Trophoblast cell (in vitro differentiated cells and primary cell): ENCODE results near the gene PGF.

Source experiments
- DNase-seq, 2 donors: peaks; one replicate each; pipeline ENCODE4 v3.0.0-alpha.2; 2016
- H2AFZ ChIP-seq: 2 replicates; pipeline ENCODE4 v1.6.1; 2013; ENCODE audit warnings: low read length, moderate library complexity, mild to moderate bottlenecking; ENCODE audit not compliant: insufficient read depth, poor library complexity
- H2AK5ac ChIP-seq: 2 replicates; pipeline ENCODE4 v1.6.1; 2013; ENCODE audit warnings: mild to moderate bottlenecking, low read length
- H2BK120ac ChIP-seq: 2 replicates; pipeline ENCODE4 v1.6.1; 2013; ENCODE audit warnings: low read length, mild to moderate bottlenecking, moderate library complexity; ENCODE audit not compliant: insufficient read depth, poor library complexity
- H2BK12ac ChIP-seq: 2 replicates; pipeline ENCODE4 v1.6.1; 2013; ENCODE audit warnings: mild to moderate bottlenecking, low read length, moderate library complexity
- H2BK5ac ChIP-seq: 2 replicates; pipeline ENCODE4 v1.6.1; 2013; ENCODE audit warnings: low read length, low read depth, moderate library complexity, mild to moderate bottlenecking; ENCODE audit not compliant: poor library complexity
- H3K14ac ChIP-seq: 2 replicates; pipeline ENCODE4 v1.6.1; 2013; ENCODE audit warnings: mild to moderate bottlenecking, low read length
- H3K18ac ChIP-seq: 2 replicates; pipeline ENCODE4 v1.6.1; 2013; ENCODE audit warnings: mild to moderate bottlenecking, low read length
- H3K23ac ChIP-seq: 2 replicates; pipeline ENCODE4 v1.6.1; 2013; ENCODE audit warnings: low read length
- H3K27ac ChIP-seq: 2 replicates; pipeline ENCODE4 v1.5.1; 2013; ENCODE audit warnings: low read depth, mild to moderate bottlenecking, inconsistent platforms, low read length, moderate library complexity
- H3K27me3 ChIP-seq: 2 replicates; pipeline ENCODE4 v1.6.1; 2013; ENCODE audit warnings: inconsistent platforms, mild to moderate bottlenecking, low read length, moderate library complexity; ENCODE audit not compliant: insufficient read depth
- H3K36me3 ChIP-seq, 2 experiments: 1 replicate in 1 of 2; 2 replicates in 1 of 2; pipeline ENCODE4 v1.6.1; 2013; ENCODE audit warnings: low read length in 2 of 2, mild to moderate bottlenecking in 2 of 2, moderate library complexity in 1 of 2; ENCODE audit not compliant: insufficient read depth in 2 of 2, control insufficient read depth in 1 of 2
- H3K4ac ChIP-seq: 2 replicates; pipeline ENCODE4 v1.6.1; 2013; ENCODE audit warnings: low read depth, mild to moderate bottlenecking, low read length, moderate library complexity
- H3K4me1 ChIP-seq, 2 experiments: 1 replicate in 1 of 2; 2 replicates in 1 of 2; pipeline ENCODE4 v1.6.1; 2013; ENCODE audit warnings: low read length in 2 of 2, mild to moderate bottlenecking in 2 of 2, moderate library complexity in 1 of 2; ENCODE audit not compliant: insufficient read depth in 2 of 2, control insufficient read depth in 1 of 2
- H3K4me2 ChIP-seq: 2 replicates; pipeline ENCODE4 v1.6.1; 2013; ENCODE audit warnings: inconsistent platforms, mild to moderate bottlenecking, low read length, moderate library complexity
- H3K4me3 ChIP-seq: 2 replicates; pipeline ENCODE4 v1.5.1; 2013; ENCODE audit warnings: mild to moderate bottlenecking, low read depth, low read length, inconsistent platforms
- H3K79me1 ChIP-seq: one replicate; pipeline ENCODE4 v1.6.1; 2013; ENCODE audit warnings: low read length
- H3K79me2 ChIP-seq: 2 replicates; pipeline ENCODE4 v1.6.1; 2013; ENCODE audit warnings: low read length, mild to moderate bottlenecking; ENCODE audit not compliant: control insufficient read depth, insufficient read depth, poor library complexity
- H3K9ac ChIP-seq: 2 replicates; pipeline ENCODE4 v1.6.1; 2013; ENCODE audit warnings: mild to moderate bottlenecking, low read length
- H3K9me3 ChIP-seq: 2 replicates; pipeline ENCODE4 v1.6.1; 2013; ENCODE audit warnings: low read depth, mild to moderate bottlenecking, control low read depth, inconsistent platforms, low read length; ENCODE audit not compliant: insufficient read depth
- H4K12ac ChIP-seq: 2 replicates; pipeline ENCODE4 v1.6.1; 2013; ENCODE audit warnings: low read depth, mild to moderate bottlenecking, low read length, moderate library complexity
- H4K8ac ChIP-seq: 2 replicates; pipeline ENCODE4 v1.6.1; 2013; ENCODE audit warnings: low read depth, mild to moderate bottlenecking, low read length, moderate library complexity
- H4K91ac ChIP-seq: one replicate; pipeline ENCODE4 v1.6.1; 2013; ENCODE audit warnings: low read depth, mild to moderate bottlenecking, low read length, moderate library complexity
- WGBS: extraction: QIAGEN DNeasy Blood & Tissue Kit; methylation state at CpG from one replicate; pipeline ENCODE4 v1.1.7; 2013; ENCODE audit warnings: missing lambda C conversion rate; ENCODE audit not compliant: insufficient read length, insufficient coverage; ENCODE audit errors: extremely low coverage; 5-methylcytosine and 5-hydroxymethylcytosine counted together

The PGF gene

GRCh38 chr14:74984236-74985027 is 29.0 kb upstream of the PGF start:
- Histone ChIP-seq H2BK5ac (no peak overlapping the region), H3K79me2 (no peaks in the 10 kb centered on the region), H4K12ac (no peak overlapping the region), H2BK120ac (no peak overlapping the region), H3K9ac (no peak overlapping the region), H3K4ac (no peak overlapping the region), H3K14ac (no peak overlapping the region), H3K36me3 (no peaks in the 10 kb centered on the region), H3K4me2 (no peak overlapping the region), H3K27ac (no peak overlapping the region), H3K79me1 (peaks cover 21% of the 10 kb centered on the region), H2AFZ (no peak overlapping the region), H3K9me3 (no peaks in the 10 kb centered on the region), H4K8ac (no peak overlapping the region), H3K4me1 (peaks cover 18 to 27% of the 10 kb centered on the region in 2 experiments), H3K23ac (no peak overlapping the region), H2BK12ac (peak overlapping the region; percentile 38), H3K27me3 (no peaks in the 10 kb centered on the region), H2AK5ac (peak overlapping the region; percentile 18), H3K18ac (no peak overlapping the region), H3K4me3 (no peak overlapping the region), H4K91ac (no peak overlapping the region)
- WGBS: no CpG with 5 or more reads among the region's 16 CpGs
- DNase-seq: no peak

- H3K23ac ChIP-seq: no peak overlapping the region
- no peaks in the 10 kb centered on the region for H3K79me2 ChIP-seq
- no peaks in the 10 kb centered on the region for H3K27me3 ChIP-seq
- no peak overlapping the region for H2BK120ac ChIP-seq
- peaks cover 26% of the 10 kb centered on the region for H3K79me1 ChIP-seq
- no peaks in the 10 kb centered on the region for H3K36me3 ChIP-seq
- no peak overlapping the region for H2BK5ac ChIP-seq
- no peak overlapping the region for H2AFZ ChIP-seq
- DNase-seq: peak in 1 of 2 donors; percentile 58
- H3K14ac ChIP-seq: no peak overlapping the region
- H3K4me1 ChIP-seq: peaks cover 25 to 37% of the 10 kb centered on the region in 2 experiments
- no peak overlapping the region for H3K18ac ChIP-seq
- no peak overlapping the region for H4K12ac ChIP-seq
- H3K9ac ChIP-seq: no peak overlapping the region
- H2AK5ac ChIP-seq: no peak overlapping the region
- H3K4me3 ChIP-seq: no peak overlapping the region
- H4K8ac ChIP-seq: no peak overlapping the region
- H3K4ac ChIP-seq: no peak overlapping the region
- no peak overlapping the region for H4K91ac ChIP-seq
- no peak overlapping the region for H3K27ac ChIP-seq
- no CpG with 5 or more reads among the region's 1 CpG for WGBS
- no peak overlapping the region for H2BK12ac ChIP-seq
- no peaks in the 10 kb centered on the region for H3K9me3 ChIP-seq
- no peak overlapping the region for H3K4me2 ChIP-seq
These were observed 27.9 kb upstream of the PGF start for GRCh38 chr14:74983343-74983742.

DNA sequence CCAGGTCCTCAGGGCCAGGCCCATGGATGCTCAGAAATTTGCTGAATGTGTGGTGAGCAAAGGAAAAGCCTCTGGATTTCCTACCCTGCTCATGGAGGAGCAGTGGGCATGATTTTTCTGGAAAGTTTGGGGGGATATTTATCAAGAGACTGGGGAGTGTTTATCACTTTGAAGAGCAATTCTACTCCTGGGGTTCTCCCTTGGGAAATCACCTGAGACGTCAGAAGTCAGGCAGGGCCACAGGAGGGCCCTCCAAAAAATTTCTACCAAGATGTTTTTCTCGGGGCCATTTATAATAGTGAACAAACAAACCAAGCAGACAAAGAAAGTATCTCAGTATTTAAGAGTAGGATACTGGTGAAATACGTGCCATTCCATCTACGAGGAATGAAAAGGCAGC is 27.3 kb upstream of the PGF start:
- no peak overlapping the region for H2BK5ac ChIP-seq
- no peak overlapping the region for H4K91ac ChIP-seq
- no peaks in the 10 kb centered on the region for H3K36me3 ChIP-seq
- WGBS: no CpG with 5 or more reads among the region's 4 CpGs
- no peak overlapping the region for H2BK120ac ChIP-seq
- H3K27me3 ChIP-seq: no peaks in the 10 kb centered on the region
- peaks cover 27 to 38% of the 10 kb centered on the region in 2 experiments for H3K4me1 ChIP-seq
- DNase-seq: no peak
- H4K8ac ChIP-seq: no peak overlapping the region
- H2BK12ac ChIP-seq: peak overlapping the region; percentile 25
- no peak overlapping the region for H2AK5ac ChIP-seq
- no peak overlapping the region for H3K23ac ChIP-seq
- H3K4me3 ChIP-seq: no peak overlapping the region
- no peak overlapping the region for H3K18ac ChIP-seq
- H3K9me3 ChIP-seq: no peaks in the 10 kb centered on the region
- H3K4ac ChIP-seq: no peak overlapping the region
- H3K14ac ChIP-seq: no peak overlapping the region
- no peak overlapping the region for H2AFZ ChIP-seq
- peaks cover 3% of the 10 kb centered on the region for H3K79me2 ChIP-seq
- H4K12ac ChIP-seq: no peak overlapping the region
- peaks cover 30% of the 10 kb centered on the region for H3K79me1 ChIP-seq
- no peak overlapping the region for H3K27ac ChIP-seq
- H3K4me2 ChIP-seq: no peak overlapping the region
- H3K9ac ChIP-seq: no peak overlapping the region

GRCh38 chr14:74981833-74982232 is 26.4 kb upstream of the PGF start:
- no peak for DNase-seq
- H3K9me3 ChIP-seq: no peaks in the 10 kb centered on the region
- H3K27me3 ChIP-seq: no peaks in the 10 kb centered on the region
- H3K79me2 ChIP-seq: peaks cover 4% of the 10 kb centered on the region
- H3K36me3 ChIP-seq: no peaks in the 10 kb centered on the region
- peaks cover 35% of the 10 kb centered on the region for H3K79me1 ChIP-seq
- H3K23ac ChIP-seq: no peak overlapping the region
- H2BK120ac ChIP-seq: peak overlapping the region; percentile 19
- H3K27ac ChIP-seq: no peak overlapping the region
- WGBS: no CpG with 5 or more reads among the region's 5 CpGs
- H3K4me1 ChIP-seq: peaks cover 28 to 41% of the 10 kb centered on the region in 2 experiments
- H3K14ac ChIP-seq: peak overlapping the region; percentile 40
- H3K18ac ChIP-seq: no peak overlapping the region
- H3K4me3 ChIP-seq: no peak overlapping the region
- no peak overlapping the region for H3K4me2 ChIP-seq
- H4K12ac ChIP-seq: no peak overlapping the region
- no peak overlapping the region for H2AK5ac ChIP-seq
- H4K8ac ChIP-seq: no peak overlapping the region
- H3K4ac ChIP-seq: peak overlapping the region; percentile 44
- H3K9ac ChIP-seq: no peak overlapping the region
- peak overlapping the region; percentile 56 for H2BK12ac ChIP-seq
- H4K91ac ChIP-seq: no peak overlapping the region
- no peak overlapping the region for H2BK5ac ChIP-seq
- H2AFZ ChIP-seq: no peak overlapping the region
